Fibroblast of skin of back (primary cell): ENCODE data around the gene TATDN2.
"Not testable (repeated sequence)": the region's sequence is repeated elsewhere in the genome, so short reads cannot be mapped to it uniquely, and the experiment has no call there.

Experiments
- DNase-seq: peaks from one replicate; pipeline ENCODE4 v3.0.0-alpha.2; 2013

Gene TATDN2

DNA sequence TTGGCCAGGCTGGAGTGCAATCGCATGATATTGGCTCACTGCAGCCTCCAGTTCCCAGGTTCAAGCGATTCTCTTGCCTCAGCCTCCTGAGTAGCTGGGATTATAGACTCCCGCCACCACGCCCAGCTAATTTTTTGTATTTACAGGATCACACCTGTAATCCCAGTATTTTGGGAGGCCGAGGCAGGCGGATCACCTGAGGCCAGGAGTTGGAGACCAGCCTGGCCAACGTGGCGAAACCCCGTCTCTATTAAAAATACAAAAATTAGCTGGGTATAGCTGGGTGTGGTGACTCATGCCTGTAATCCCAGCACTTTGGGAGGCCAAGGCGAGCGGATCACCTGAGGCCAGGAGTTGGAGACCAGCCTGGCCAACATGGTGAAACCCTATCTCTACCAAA lies 24.2 kb downstream of the TATDN2 start:
- not testable (repeated sequence) for DNase-seq

- DNase-seq = no peak
These were observed 24.7 kb downstream of the TATDN2 start for GRCh38 chr3:10272977-10273376.

- no peak for DNase-seq
These were observed 25.5 kb downstream of the TATDN2 start for GRCh38 chr3:10273702-10274305.

GRCh38 chr3:10274601-10275000 lies 26.3 kb downstream of the TATDN2 start:
- no peak for DNase-seq

DNA sequence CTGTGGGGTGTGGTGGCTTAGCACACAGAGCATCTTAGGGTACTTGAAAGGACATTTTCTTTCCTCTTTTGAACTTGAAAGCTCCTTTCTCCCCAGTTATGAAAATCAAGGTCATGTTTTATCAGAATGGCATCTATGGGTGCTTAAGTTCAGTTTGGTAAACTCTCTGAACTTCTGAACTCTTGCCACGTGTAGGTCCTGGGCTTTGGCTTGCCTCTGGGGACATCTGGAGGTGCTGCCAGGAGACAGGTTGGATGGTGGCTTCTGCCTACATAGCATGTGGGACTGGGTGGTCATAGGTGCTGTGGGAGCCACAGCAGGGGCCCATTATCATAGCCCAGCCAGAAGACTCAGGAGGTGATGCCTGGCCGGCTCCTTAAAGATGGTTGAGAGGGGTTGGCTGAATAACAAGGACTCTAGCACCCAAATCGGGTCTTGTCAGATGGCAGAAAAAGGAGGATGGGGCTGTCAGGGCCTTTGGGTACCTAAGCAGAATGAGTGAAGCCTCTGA lies 28.9 kb downstream of the TATDN2 start:
- no peak for DNase-seq

- no peak for DNase-seq
These were observed 30.2 kb downstream of the TATDN2 start for GRCh38 chr3:10278501-10278900.

DNA sequence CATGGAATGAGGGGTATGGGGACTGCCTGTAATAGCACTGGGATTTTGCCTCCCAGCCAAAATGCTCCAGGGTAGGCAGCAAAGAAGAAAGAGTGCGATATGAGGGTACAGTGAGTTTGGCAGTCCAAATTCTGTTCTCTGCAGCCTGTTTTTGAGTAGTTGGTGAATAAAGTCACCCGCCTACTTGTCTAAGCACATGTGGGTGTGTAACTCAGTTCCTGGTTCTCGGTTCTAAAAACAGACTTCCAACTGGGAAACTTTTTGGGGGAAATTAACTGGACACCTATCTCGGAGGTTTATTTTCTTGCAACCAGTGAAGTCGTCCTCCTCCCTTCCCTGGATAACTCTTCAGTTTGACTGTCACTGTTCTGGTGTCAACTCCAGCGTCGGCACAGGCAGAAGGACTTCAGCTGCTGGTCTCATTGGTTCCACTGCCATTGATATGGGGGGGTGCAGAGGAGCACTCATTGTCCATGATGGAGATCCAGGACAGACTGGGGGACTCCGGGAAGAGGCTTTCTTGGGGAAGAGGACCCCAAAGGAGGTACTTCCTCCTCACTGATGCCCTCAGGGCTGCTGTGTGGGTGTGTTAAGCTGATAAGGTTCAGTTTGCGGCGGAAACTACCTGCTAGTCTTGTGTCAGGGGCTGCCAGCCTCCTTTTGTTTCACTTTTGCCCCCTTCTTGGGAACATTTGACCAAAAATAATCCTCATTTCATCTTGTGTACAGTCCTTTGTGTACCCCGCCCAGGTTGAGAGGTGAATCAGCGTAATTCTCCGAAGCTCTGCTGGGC lies 31.3 kb downstream of the TATDN2 start:
- DNase-seq = no peak

- DNase-seq = no peak
These were observed 31.9 kb downstream of the TATDN2 start for GRCh38 chr3:10280177-10280529.

- no peak for DNase-seq
These were observed 32.3 kb downstream of the TATDN2 start for GRCh38 chr3:10280571-10280970.

DNA sequence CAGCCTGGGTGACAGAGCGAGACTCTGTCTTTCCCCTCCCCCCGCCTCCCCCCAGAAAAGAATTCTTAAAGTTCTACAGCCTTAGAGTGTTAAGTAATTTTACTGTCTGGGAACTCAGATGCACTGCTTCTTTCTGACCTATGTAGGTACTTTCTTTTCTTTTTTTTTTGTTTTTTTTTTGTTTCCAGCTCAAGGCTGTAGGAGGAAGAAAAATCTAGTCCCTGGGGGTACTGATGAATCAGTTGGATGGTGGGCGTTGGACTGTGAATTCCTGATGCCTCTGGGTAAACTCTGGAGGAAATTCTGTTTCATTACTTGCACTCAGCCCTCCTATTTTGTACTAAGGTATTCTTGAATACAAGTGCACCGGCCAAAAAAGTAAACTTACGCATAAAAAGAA lies 33.7 kb downstream of the TATDN2 start:
- peak; percentile 70 for DNase-seq

GRCh38 chr3:10283638-10284037 lies 35.4 kb downstream of the TATDN2 start:
- DNase-seq = no peak

DNA sequence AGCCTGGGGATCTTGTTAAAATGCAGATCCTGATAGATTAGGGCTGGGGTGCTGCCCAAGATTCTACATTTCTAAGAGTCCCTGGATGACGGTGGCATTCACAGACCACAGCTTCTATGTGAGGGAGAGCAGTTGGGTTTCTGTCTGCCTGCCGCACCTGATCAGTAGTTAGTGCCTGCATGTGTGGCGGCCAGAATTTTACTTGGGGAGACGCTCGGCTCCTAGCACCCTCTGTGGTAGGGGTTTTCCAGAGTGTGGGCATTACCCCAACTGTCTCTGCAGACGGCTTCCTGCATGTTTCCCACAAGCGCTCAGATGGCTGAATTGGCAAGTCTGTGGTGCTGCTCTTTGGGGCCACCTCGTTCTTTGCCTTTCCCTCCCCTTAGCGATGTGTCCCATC lies 36.2 kb downstream of the TATDN2 start:
- no peak for DNase-seq

DNA sequence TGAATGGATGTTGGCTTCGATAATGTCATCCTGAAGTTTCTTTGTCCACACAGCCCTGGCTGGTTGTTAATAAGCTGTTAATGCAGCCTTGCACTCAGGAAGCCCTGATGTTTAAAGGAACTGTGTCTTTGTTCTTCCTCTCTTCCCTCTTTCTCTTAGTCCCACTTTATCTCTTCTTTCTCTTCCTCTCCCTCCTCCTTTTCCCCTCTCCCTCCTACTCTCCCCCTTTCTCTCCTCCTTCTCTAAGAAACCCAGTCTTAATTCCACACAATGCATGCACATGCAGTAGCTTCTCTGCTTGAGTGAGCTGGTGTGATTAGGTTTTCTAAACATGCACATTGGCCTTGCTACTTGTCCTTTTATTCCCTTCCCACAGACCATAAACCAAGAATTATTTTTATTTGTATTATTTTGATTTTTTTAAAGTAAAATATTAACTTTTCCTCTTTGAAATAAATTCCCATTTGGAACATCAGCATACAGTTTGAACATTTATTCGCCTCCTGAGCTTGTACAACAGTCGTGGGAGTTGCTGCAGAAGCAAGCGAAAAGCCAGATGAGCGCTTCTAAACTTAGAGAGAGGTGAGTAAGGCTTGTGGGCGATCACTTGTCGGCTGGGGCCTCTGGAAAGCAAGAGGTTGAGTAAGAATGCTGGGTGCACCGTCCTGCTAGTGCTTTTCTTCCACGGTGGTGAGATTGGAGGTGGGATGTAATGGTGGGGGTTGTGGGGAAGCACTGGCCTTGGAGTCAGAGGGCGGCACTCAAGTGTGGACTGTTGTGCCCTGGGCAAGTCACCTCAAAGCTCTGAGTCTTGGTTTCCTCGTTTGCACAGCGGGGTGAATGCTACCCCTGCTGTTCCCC lies 37.2 kb downstream of the TATDN2 start:
- DNase-seq = no peak

DNA sequence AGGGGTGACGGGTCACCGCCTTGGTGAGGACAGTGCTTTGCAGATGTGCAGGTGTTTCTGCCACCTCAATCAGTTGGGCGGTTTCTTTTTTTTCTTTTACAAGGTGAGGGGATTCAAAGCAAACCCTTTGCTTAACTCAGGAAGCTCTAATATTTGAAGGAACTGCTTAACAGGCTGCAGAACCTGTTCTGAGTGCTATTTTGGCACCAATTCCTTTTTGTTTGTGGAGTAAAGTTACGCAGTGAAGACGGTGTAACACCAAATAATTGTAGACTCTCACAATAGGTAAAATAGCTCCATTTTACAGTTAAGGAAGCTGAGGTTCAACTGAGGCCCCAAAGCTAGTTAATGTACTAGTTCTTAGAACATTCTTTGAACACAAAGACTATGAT lies 37.9 kb downstream of the TATDN2 start:
- no peak for DNase-seq

DNA sequence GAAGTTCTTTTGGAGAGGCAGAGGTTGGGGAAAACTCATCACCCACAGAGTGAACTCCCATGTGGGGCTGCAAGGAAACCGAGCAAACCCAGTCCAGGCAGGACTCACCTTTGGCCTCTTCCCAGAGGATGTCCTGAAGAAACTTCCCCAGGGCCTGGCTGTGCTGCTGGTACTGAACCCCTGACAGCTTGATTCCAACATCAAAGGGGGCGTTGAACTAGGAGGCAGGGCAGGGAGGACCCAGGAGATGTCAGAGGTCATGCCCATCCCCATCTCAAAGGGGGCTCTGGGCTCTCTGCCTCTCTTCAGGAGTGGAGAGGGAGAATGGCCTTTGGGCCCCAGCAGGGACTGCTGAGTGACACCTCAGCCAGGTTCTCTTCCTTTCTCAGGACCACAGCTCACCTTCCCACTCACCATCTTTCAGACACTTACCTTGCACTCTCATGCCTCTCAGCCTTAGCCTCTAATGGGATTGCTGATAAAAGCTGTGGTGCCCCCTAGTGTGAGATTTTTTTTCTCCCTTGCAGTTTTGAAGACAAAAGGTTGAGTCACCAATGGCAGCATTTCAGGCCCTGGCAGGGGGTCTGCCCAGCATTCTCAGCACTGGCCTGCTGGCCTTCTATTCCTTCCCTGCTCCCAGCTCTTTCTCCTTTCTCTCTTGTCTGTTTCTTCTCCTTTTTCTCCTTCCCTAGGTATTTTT lies 38.5 kb downstream of the TATDN2 start:
- DNase-seq = peak; percentile 86

GRCh38 chr3:10287936-10288574 lies 39.8 kb downstream of the TATDN2 start:
- no peak for DNase-seq

GRCh38 chr3:10288575-10288960 lies 40.3 kb downstream of the TATDN2 start:
- DNase-seq = no peak

DNA sequence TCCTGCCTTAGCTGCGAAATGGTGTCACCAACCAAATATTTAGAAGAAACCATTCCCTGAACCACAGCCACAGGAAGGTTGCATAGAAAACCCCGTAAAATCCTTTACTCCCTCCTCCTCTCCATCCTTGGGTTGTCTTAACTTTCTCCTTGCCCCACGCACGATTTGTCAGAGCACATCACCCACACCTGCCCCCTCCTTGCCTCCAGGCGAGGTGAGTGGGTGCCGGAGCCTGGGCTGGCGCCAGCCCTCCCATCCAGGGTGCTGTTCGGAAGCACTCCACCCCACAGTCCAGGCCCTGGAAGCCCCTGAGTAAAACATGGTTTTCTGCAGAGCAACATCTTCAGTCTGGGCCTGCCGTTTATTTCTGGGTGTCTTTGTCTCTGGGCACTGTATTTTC lies 40.8 kb downstream of the TATDN2 start:
- no peak for DNase-seq

DNA sequence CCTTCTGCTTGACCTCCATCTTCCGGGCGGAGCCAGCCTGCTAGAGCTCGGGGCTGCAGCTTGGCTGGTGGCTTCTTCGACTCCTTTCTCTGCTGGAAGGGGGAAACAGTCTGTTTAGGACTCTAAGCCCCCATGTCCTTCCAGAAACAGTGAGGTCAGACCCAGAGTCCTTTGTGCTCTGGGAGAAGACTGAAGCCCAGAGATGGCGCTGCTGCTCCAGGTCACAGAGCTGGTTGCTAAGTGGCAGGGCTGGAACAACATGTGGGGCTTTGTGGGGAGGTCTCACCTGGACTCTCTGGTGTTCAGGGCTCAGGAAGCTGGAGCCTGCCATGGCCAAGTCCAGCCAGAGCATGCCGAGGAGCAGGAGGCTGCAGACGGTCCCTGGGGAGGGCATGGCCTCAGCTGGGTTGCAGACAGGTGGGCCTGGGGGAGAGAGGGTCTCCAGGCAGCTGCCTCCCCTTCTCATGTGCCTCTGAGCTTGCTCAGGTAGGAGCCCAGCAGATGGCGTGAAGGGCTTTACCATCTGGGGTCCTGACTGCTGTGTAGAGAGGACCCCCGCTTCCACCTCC lies 41.6 kb downstream of the TATDN2 start:
- no peak for DNase-seq

- DNase-seq = no peak
These were observed 42.4 kb downstream of the TATDN2 start for GRCh38 chr3:10290481-10291176.

GRCh38 chr3:10291641-10292040 lies 43.4 kb downstream of the TATDN2 start:
- DNase-seq = no peak
